HCT116 (cell line): ENCODE data around the gene TEX54. TPM values are rescaled to one million over a fixed set of nuclear protein-coding genes. Genes with fewer than 3 reads are reported as not detected.

Source experiments
- ATAC-seq: fragments of 200-7000 bp; cut with Tn5 transposase; 2 replicates; pipeline ENCODE4 v1.9.1; 2020; ENCODE audit warnings: mild to moderate bottlenecking, moderate library complexity
- BruUV-seq: library from RNA; stranded (reverse); fragments of 400-500 nt; replicated peaks from 2 replicates; lab custom pipeline; 2021; lab: Mats Ljungman, UMichigan
- CTCF ChIA-PET: fragments of 300-600 bp; sonication (Branson Sonifier 250); formaldehyde crosslinking; loops from one replicate; lab custom pipeline; 2021; ENCODE audit warnings: antibody characterized with exemption; lab: Charles Lee
- POLR2A ChIA-PET: fragments of 300-600, 350-600 bp; sonication (Branson Sonifier 250); formaldehyde crosslinking; loops from one replicate; lab custom pipeline; 2021; ENCODE audit warnings: antibody characterized with exemption; lab: Charles Lee
- RAD21 ChIA-PET, 2 experiments: fragments of 300-600 bp; sonication (Branson Sonifier 250); formaldehyde crosslinking; loops; one replicate each; lab custom pipeline; 2023; ENCODE audit warnings: low total read pairs in 2 of 2; ENCODE audit not compliant: uncharacterized antibody in 2 of 2, unreplicated experiment in 2 of 2, low non-redundant PET in 1 of 2; lab: Charles Lee
- DNase-seq: peaks from one replicate; pipeline ENCODE4 v3.0.0-alpha.2; 2010; ENCODE audit warnings: low read depth, low spot score
- H2AFZ ChIP-seq: fragments of 200-600 bp; shearing (Covaris generic), sonication (generic); 2 replicates; pipeline ENCODE4 v1.6.1; 2017; ENCODE audit warnings: low read depth, mixed run types, mixed read lengths, antibody characterized with exemption, low read length; ENCODE audit not compliant: poor library complexity, severe bottlenecking
- H3K27ac ChIP-seq: 2 replicates; pipeline ENCODE4 v1.5.1; 2012; ENCODE audit warnings: low read depth, low read length
- H3K27me3 ChIP-seq: fragments of 200-600 bp; sonication (generic); 2 replicates; pipeline ENCODE4 v1.6.1; 2016; ENCODE audit warnings: mixed run types, low read length, mixed read lengths; ENCODE audit not compliant: insufficient read depth
- H3K36me3 ChIP-seq, 2 experiments: fragments of 200-500 bp in 1 of 2; fragments of 200-600 bp in 1 of 2; sonication (Bioruptor generic) in 1 of 2; sonication (generic) in 1 of 2; 2 replicates each; pipeline versions ENCODE4 v1.5.1 to v1.6.1; 2014 to 2016; ENCODE audit warnings: low read length in 2 of 2, inconsistent platforms in 1 of 2, mixed read lengths in 1 of 2, mixed run types in 1 of 2; ENCODE audit not compliant: insufficient read depth in 2 of 2, control insufficient read depth in 1 of 2
- H3K4me1 ChIP-seq, 2 experiments: fragments of 200-600 bp in 1 of 2; sonication (generic) in 1 of 2; 2 replicates each; pipeline versions ENCODE4 v1.5.1 to v1.6.1; 2012 to 2017; ENCODE audit warnings: low read length in 2 of 2, inconsistent platforms in 1 of 2, mild to moderate bottlenecking in 1 of 2, mixed read lengths in 1 of 2, mixed run types in 1 of 2, moderate library complexity in 1 of 2; ENCODE audit not compliant: insufficient read depth in 2 of 2, control insufficient read depth in 1 of 2
- H3K4me2 ChIP-seq: fragments of 200-600 bp; sonication (generic); 2 replicates; pipeline ENCODE4 v1.6.1; 2017; ENCODE audit warnings: mixed run types, low read length, mixed read lengths
- H3K4me3 ChIP-seq, 2 experiments: fragments of 200-600 bp in 1 of 2; sonication (generic) in 1 of 2; replicated peaks in 1 of 2; 2 replicates each; pipeline ENCODE4 v1.5.1; 2011 to 2016; ENCODE audit warnings: low read length in 2 of 2, control low read depth in 1 of 2, low read depth in 1 of 2, mild to moderate bottlenecking in 1 of 2, mixed read lengths in 1 of 2, mixed run types in 1 of 2
- H3K79me2 ChIP-seq: fragments of 200-600 bp; sonication (generic); 2 replicates; pipeline ENCODE4 v1.6.1; 2017; ENCODE audit warnings: mild to moderate bottlenecking, mixed run types, low read length, moderate library complexity, mixed read lengths; ENCODE audit not compliant: insufficient read depth
- H3K9ac ChIP-seq: fragments of 200-600 bp; sonication (generic); 2 replicates; pipeline ENCODE4 v1.6.1; 2016; ENCODE audit warnings: low read length, mixed read lengths
- H3K9me2 ChIP-seq: fragments of 200-600 bp; sonication (generic), shearing (Covaris generic); 2 replicates; pipeline ENCODE4 v1.6.1; 2017; ENCODE audit warnings: mixed run types, mild to moderate bottlenecking, moderate library complexity; ENCODE audit not compliant: insufficient read depth
- H3K9me3 ChIP-seq, 2 experiments: fragments of 200-500 bp in 1 of 2; fragments of 200-600 bp in 1 of 2; sonication (Bioruptor generic) in 1 of 2; sonication (generic) in 1 of 2; 2 replicates each; pipeline ENCODE4 v1.6.1; 2014 to 2017; ENCODE audit warnings: low read length in 2 of 2, mixed read lengths in 2 of 2, inconsistent platforms in 1 of 2, low read depth in 1 of 2, mild to moderate bottlenecking in 1 of 2, mixed run types in 1 of 2, moderate library complexity in 1 of 2; ENCODE audit not compliant: control insufficient read depth in 1 of 2, insufficient read depth in 1 of 2
- H4K20me1 ChIP-seq: fragments of 200-600 bp; sonication (generic), shearing (Covaris generic); 2 replicates; pipeline ENCODE4 v1.6.1; 2017; ENCODE audit warnings: mixed run types, mild to moderate bottlenecking, moderate library complexity; ENCODE audit not compliant: insufficient read depth
- ATF3 ChIP-seq: IDR thresholded peaks from 2 replicates; pipeline ENCODE4 v1.6.1; 2012
- CBX3 ChIP-seq: IDR thresholded peaks from 2 replicates; pipeline ENCODE4 v1.6.1; 2012; ENCODE audit warnings: low read depth
- EGR1 ChIP-seq: IDR thresholded peaks from 2 replicates; pipeline ENCODE4 v1.6.1; 2012; ENCODE audit warnings: low read depth
- ELF1 ChIP-seq: IDR thresholded peaks from 2 replicates; pipeline ENCODE4 v1.6.1; 2012; ENCODE audit warnings: low read depth, borderline replicate concordance
- EZH2 ChIP-seq: fragments of 200-600 bp; sonication (generic); IDR thresholded peaks from 2 replicates; pipeline ENCODE4 v1.6.1; 2017; ENCODE audit warnings: antibody characterized with exemption, mixed run types
- EZH2phosphoT487 ChIP-seq: fragments of 200-600 bp; IDR thresholded peaks from 2 replicates; pipeline ENCODE4 v1.6.1; 2018; ENCODE audit warnings: antibody characterized with exemption, borderline replicate concordance
- FOSL1 ChIP-seq: IDR thresholded peaks from 2 replicates; pipeline ENCODE4 v1.6.1; 2012; ENCODE audit warnings: low read depth
- JUND ChIP-seq: IDR thresholded peaks from 2 replicates; pipeline ENCODE4 v1.6.1; 2012
- POLR2A ChIP-seq: IDR thresholded peaks from 2 replicates; pipeline ENCODE4 v1.7.0; 2011; ENCODE audit warnings: borderline replicate concordance; ENCODE audit not compliant: insufficient read depth, insufficient read length; ENCODE audit errors: extremely low read depth
- SRF ChIP-seq: IDR thresholded peaks from 2 replicates; pipeline ENCODE4 v1.6.1; 2012; ENCODE audit warnings: low read depth
- ZFX ChIP-seq: fragments of 450-650 bp; IDR thresholded peaks from 2 replicates; pipeline ENCODE4 v1.6.1; 2017
- ZNF274 ChIP-seq: fragments of 200-500 bp; sonication (Bioruptor generic); IDR thresholded peaks from 2 replicates; pipeline ENCODE4 v1.6.1; 2014; ENCODE audit warnings: mild to moderate bottlenecking, low read depth, low read length, inconsistent platforms
- intact Hi-C: fragments of 100-400 bp; cut with micrococcal nuclease; formaldehyde crosslinking; loops from 2 replicates; pipeline ENCODE4 v1.10.0; 2022
- total RNA-seq: library from RNA; stranded (reverse); gene quantifications from one replicate; pipeline ENCODE4 v1.2.1, GENCODE V29; 2021; ENCODE audit not compliant: unreplicated experiment
- TF ChIP-seq, protein P1 (sequence below): IDR thresholded peaks from 2 replicates; pipeline ENCODE4 v1.6.1; 2012; ENCODE audit warnings: low read depth
- TF ChIP-seq, protein P2 (sequence below): IDR thresholded peaks from 2 replicates; pipeline ENCODE4 v1.6.1; 2011; ENCODE audit warnings: mild to moderate bottlenecking, low read length, moderate library complexity; ENCODE audit not compliant: insufficient replicate concordance; ENCODE audit errors: extremely low read depth
- TF ChIP-seq, protein P3 (sequence below), 3 experiments: fragments of 200-600 bp in 1 of 3; sonication (generic) in 1 of 3; IDR thresholded peaks in 2 of 3; conservative IDR thresholded peaks in 1 of 3; 2 replicates each; pipeline ENCODE4 v1.5.1; 2012 to 2017; ENCODE audit warnings: low read depth in 2 of 3, low read length in 2 of 3, antibody characterized with exemption in 1 of 3, borderline replicate concordance in 1 of 3, control low read depth in 1 of 3, mild to moderate bottlenecking in 1 of 3, mixed read lengths in 1 of 3, mixed run types in 1 of 3, moderate library complexity in 1 of 3; ENCODE audit not compliant: insufficient read depth in 1 of 3

Gene TEX54
- total RNA-seq, 1 experiment from 2014 or later = not detected

GRCh38 chr11:62844154-62844553 is 11.5 kb upstream of the TEX54 start:
- Histone ChIP-seq H3K4me3 (no peak overlapping the region), H3K9me3 (no peaks in the 10 kb centered on the region), H3K36me3 (no peaks in the 10 kb centered on the region), H3K79me2 (peaks cover 4% of the 10 kb centered on the region), H3K27ac (no peak overlapping the region), H3K4me2 (no peak overlapping the region), H3K4me1 (peaks cover 6 to 28% of the 10 kb centered on the region in 2 experiments; a peak in 3 of 4 replicates)
- ChIA-PET CTCF (no interaction called here), RAD21 (no interaction called here), POLR2A (interaction anchor here (1.4 to 3.5 kb wide), 2 partner anchors 12 to 35 kb away, joined by 3 to 30 read pairs; no protein-coding TSS in a partner anchor)
- intact Hi-C loops = loop anchor here (5.0 kb wide), 1 partner anchor 287 kb away; no protein-coding TSS in a partner anchor
- BruUV-seq = no TSS peak
- TF ChIP-seq, protein P1, sequence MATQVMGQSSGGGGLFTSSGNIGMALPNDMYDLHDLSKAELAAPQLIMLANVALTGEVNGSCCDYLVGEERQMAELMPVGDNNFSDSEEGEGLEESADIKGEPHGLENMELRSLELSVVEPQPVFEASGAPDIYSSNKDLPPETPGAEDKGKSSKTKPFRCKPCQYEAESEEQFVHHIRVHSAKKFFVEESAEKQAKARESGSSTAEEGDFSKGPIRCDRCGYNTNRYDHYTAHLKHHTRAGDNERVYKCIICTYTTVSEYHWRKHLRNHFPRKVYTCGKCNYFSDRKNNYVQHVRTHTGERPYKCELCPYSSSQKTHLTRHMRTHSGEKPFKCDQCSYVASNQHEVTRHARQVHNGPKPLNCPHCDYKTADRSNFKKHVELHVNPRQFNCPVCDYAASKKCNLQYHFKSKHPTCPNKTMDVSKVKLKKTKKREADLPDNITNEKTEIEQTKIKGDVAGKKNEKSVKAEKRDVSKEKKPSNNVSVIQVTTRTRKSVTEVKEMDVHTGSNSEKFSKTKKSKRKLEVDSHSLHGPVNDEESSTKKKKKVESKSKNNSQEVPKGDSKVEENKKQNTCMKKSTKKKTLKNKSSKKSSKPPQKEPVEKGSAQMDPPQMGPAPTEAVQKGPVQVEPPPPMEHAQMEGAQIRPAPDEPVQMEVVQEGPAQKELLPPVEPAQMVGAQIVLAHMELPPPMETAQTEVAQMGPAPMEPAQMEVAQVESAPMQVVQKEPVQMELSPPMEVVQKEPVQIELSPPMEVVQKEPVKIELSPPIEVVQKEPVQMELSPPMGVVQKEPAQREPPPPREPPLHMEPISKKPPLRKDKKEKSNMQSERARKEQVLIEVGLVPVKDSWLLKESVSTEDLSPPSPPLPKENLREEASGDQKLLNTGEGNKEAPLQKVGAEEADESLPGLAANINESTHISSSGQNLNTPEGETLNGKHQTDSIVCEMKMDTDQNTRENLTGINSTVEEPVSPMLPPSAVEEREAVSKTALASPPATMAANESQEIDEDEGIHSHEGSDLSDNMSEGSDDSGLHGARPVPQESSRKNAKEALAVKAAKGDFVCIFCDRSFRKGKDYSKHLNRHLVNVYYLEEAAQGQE = no peak
- TF ChIP-seq ZFX (no peak), JUND (no peak), ZNF274 (no peak), EZH2 (no peak), POLR2A (no peak), EGR1 (no peak), ATF3 (no peak), CBX3 (no peak), FOSL1 (no peak), ELF1 (no peak), EZH2phosphoT487 (no peak), SRF (no peak)
- TF ChIP-seq, protein P2, sequence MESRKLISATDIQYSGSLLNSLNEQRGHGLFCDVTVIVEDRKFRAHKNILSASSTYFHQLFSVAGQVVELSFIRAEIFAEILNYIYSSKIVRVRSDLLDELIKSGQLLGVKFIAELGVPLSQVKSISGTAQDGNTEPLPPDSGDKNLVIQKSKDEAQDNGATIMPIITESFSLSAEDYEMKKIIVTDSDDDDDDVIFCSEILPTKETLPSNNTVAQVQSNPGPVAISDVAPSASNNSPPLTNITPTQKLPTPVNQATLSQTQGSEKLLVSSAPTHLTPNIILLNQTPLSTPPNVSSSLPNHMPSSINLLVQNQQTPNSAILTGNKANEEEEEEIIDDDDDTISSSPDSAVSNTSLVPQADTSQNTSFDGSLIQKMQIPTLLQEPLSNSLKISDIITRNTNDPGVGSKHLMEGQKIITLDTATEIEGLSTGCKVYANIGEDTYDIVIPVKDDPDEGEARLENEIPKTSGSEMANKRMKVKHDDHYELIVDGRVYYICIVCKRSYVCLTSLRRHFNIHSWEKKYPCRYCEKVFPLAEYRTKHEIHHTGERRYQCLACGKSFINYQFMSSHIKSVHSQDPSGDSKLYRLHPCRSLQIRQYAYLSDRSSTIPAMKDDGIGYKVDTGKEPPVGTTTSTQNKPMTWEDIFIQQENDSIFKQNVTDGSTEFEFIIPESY = no peak
- TF ChIP-seq, protein P3, sequence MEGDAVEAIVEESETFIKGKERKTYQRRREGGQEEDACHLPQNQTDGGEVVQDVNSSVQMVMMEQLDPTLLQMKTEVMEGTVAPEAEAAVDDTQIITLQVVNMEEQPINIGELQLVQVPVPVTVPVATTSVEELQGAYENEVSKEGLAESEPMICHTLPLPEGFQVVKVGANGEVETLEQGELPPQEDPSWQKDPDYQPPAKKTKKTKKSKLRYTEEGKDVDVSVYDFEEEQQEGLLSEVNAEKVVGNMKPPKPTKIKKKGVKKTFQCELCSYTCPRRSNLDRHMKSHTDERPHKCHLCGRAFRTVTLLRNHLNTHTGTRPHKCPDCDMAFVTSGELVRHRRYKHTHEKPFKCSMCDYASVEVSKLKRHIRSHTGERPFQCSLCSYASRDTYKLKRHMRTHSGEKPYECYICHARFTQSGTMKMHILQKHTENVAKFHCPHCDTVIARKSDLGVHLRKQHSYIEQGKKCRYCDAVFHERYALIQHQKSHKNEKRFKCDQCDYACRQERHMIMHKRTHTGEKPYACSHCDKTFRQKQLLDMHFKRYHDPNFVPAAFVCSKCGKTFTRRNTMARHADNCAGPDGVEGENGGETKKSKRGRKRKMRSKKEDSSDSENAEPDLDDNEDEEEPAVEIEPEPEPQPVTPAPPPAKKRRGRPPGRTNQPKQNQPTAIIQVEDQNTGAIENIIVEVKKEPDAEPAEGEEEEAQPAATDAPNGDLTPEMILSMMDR (IDR thresholded peaks at IDR 0.05 in 2 of 3, conservative IDR thresholded peaks at IDR 0.05 in 1 of 3; ENCODE audit: borderline replicate concordance in 1 of 3, insufficient read depth in 1 of 3, low read depth in 2 of 3, low read length in 2 of 3) = no peak
- TF ChIP-seq, all 23 proteins: peak for 0
- ATAC-seq (no peak), DNase-seq (no peak)
- Histone ChIP-seq H2AFZ (no peak overlapping the region), H3K9me2 (no peaks in the 10 kb centered on the region), H3K9ac (no peak overlapping the region), H4K20me1 (no peaks in the 10 kb centered on the region), H3K27me3 (no peaks in the 10 kb centered on the region)
